GM21515 (cell line): ENCODE data around the gene UBE2N.
"Not testable (repeated sequence)": the region's sequence is repeated elsewhere in the genome, so short reads cannot be mapped to it uniquely, and the experiment has no call there.

Experiments
- ATAC-seq: cut with Tn5 transposase; IDR thresholded peaks from one replicate; pipeline ENCODE4 v1.9.1; 2021; ENCODE audit not compliant: unreplicated experiment

Gene UBE2N

DNA sequence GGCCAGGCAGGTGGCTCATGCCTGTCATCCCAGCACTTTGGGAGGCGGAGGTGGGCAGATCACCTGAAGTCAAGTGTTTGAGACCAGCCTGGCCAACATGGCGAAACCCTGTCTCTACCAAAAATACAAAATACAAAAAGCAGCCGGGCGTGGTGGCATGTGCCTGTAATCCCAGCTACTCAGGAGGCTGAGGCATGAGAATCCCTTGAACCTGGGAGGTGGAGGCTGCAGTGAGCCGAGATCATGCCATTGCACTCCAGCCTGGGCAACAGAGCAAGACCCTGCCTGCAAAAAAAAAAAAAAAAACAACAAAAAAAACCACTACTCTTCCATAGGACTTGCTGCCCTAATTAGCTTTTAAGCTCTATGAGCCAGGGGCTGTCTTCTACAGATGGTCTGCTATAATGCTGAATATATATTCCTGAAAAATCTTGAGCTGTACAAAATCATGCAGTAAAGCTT is 59.7 kb downstream of the UBE2N start:
- not testable (repeated sequence) for ATAC-seq

DNA sequence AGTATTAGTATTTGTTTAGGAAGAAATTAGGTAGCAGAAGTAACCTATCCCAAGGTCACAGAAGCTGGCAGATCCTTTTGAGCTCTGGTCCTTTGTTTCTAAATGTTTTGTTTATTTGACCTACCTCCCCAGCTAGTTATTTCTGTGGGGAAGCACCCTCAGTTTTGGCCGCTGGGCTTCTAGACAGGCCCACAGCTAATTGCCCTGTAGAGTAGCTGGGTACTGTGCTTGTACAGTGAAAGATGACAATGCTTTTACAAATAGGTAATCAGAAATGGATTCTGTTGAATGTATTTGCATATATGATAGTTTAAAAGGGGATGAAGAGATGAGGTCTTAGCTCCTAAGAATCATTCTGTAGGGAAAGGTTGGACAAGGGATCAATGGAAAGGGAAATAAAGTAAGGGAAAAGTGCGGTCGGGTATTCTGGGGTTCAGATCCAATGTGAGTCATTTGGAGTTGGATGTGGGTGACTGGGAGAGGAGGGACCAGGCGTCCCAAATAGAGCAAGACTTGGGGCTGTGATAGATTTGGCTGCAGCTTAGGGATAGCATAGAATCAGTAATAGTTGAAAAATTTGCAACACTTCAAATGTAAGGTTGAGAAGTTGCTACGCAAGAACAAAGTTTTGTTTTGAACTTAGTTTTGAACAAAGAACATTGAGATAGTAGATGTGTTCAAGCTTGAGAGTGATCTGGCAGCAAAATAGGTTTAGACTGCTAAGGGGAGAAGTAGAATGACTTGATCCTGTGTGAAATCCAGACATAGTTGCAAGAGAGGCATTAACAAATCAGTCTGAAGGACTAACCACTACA is 60.4 kb downstream of the UBE2N start:
- no peak for ATAC-seq

DNA sequence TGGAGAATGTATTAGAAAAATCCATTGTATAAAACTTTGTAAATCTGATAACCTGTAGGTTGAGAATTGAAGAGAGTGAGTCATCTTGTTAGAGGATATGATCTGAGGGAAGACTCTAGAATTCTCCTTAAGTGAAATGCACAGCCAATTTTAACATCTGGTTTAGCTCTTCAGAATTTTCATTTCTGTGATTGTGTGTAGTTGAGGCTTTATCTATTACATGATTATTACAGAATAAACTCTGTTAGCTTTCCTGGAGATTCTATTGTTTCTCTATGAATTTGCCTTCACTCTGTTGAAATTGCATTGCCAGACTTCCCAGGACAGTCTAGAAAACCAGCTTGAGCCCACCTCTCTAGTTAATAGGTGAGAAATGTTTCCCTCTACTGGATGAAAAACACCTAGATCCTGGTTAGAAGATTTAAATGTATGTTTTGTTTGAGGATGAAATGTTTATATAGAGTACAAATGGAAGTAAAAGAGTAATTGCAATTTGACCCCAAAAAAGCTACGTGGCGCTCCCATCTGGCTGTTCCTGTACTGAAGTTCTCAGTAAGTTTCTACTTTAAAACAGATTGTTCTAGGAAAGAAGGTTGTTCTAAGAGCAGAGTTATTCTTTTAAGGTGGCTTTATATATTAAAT is 61.1 kb downstream of the UBE2N start:
- ATAC-seq = no peak

DNA sequence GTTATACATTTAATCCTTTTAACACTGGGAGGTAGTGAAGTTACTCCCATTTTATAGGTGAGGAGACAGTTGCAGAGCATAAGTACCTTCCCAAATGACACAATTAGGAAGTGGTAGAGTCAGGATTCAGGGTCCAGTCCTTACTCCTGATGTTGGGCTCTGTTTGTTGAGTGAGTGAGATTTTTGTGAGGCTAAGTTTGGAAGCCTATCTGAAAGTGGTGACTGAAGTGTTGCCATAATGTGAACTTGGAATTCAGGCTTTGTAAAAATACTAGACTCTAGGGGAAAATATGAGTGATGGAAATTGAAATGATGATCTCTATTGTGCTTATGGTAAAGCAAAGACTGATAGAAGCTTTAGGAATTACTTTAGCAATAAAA is 61.8 kb downstream of the UBE2N start:
- ATAC-seq = no peak

DNA sequence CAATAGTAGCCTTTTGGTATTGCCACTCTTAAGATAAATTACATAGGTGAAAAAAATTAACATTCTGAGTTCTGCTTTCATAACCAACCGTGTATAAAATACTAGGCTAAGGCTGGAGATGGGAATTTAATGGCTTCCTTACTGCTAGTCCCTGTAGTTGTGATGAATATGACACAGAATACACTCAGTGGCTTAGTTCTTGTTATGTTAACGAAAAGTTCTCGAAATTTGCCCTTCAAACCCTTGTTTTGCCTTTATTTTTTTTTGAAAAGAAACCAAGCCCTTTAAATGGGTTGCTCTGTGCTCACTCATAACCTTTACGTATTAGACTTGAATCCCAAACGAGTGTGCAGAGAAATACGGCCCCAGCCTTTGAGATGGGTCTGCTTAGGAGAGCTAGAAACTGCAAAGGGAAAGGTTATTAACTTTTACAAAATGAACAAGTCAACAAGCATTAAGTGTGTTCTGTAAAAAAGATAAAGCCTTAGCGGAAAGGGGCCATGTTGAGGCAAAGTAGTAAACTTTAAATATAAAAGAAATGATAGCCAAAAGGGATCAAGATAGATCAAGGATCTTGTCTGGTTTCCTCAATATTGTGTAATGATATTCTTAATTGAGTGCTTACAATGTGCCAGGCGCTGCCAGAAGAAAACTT is 62.3 kb downstream of the UBE2N start:
- no peak for ATAC-seq

DNA sequence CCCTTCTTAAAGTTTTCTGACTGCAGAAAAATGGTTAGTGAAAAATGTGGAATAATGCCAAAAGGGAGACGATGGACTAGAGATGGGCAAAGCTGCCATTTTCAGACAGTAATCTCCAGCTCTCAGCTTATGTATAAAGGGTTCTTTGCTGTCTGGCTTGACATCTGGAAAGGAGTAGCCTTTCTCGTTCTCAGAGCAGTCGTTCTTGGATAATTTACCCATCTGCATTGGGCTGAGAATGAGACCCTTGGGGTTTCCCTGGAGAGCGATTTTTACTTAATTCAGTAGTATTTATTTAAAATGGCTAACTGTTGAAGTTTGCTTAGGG is 62.8 kb downstream of the UBE2N start:
- ATAC-seq = no peak

DNA sequence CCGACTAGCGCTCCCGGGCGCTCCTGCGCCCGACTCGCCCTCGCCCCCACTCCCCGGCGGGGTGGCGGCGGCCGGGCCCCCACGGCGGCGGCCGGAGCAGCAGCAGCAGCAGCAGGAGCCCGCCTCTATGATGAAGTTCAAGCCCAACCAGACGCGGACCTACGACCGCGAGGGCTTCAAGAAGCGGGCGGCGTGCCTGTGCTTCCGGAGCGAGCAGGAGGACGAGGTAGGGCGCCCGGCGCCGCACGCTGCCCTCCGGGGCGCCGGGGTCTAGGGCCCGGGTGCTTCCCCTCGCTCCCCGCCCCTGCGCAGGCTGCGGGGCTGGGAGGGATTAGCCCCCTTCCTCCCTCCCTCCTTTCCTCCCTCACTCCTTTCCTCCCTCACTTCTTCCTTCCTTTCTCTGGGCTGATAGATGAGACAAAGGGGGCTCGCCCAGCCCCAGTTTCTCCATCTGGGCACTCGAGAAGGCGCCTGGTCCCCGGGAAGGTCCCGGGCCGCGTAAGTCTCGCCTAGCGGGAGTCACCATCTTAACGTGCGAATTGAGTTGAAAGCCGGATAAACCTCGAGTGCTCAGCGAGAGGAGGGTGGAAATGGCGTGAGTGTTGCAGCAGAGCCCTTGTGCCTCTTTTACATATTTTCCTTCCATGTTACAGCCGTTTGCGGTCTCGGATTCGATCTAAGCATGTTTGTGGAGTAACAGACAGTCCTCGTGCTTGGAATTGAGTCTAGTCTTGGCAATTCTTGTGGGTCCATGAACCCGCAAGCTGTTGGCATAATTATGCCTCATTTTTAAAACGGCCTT is 63.4 kb downstream of the UBE2N start:
- peak; percentile 33 for ATAC-seq

DNA sequence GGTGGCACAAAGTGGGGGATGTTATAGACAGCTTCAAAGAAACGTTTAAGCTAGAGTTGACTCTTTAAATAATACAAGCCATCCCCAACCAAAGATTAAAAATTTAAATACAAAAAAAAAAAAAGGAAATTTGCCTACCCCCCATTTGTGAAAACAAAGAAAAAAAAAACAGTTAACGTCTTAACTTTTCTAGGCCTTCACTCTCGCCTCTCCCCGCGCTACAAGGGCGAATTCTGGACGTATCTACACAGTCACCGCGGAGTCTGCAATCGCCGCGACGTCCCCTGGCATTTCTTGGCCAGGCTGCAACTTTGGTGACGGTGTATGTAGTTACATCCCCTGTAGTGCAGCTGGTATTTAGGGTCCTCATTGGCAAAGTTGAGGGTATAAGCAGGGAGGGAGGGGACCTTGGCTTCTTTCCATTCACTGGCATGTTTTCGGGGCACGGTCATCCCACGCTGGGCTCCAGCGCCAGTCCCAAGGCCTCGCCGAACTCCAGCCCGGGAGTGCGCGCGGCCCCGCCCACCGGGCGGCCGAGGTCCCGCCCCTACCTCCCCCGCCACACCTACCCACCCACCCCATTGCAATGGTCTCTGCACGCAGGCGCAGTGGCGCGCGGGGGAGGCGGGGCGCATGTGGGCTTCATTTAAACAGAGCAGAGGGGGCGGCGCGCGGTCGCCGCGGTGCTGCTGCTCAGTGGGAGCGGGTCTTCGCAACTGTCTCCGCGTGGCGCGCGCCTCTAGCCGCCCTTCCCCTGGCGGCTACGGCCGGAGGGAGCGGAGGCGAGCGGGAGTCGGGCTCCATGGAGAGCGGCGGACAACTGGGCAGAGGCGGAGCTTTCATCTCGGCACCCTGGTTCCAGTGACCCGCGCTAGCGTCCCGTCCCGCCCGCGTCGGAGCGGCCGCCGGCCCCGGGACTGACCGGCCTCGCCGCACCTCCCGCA is 64.2 kb downstream of the UBE2N start, which contains the start of gene NUDT4:
TSS of gene NUDT4 (plus strand) at position 674 of the 944 bp plus-strand sequence. CDS start 398 bp downstream, outside the sequence.
- ATAC-seq = peak; percentile 62

DNA sequence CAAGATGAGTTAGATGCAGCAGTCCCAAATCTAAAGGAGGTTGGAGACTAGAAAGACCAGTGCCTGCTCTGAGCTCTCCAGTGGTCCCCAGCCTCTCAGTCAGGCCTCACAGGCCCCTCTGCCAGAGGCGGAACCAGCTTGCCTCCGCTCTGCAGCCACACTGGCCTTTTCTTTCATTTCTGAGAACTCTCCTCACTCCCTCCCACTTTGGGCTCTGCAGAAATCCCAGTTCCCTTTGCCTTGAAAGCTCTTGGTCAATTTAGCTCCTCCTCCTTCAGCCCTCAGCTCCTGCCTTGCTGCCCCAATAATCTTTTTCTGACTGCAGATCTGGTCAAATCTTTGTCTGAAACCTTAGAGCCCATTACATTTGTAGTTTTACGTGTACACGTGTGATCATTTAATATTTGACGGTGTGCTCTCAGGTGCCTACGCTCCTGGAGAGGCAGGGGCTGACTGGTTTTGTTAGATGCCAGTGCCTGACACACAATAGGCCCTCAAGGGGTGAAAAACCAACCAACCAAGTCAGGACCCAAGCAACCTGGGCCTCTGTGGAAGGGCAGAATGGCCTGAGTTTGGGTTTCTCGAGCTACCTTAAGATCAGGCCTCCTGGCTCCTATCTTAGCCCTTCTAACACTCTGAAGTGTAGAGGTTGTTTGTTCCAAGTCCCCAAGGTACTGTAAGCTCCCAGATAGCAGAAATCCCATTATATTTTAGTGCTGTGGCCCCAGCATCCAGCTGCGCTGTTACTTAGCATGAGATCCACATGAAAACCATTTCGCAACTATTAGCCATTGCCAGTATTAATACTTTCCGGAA is 65.1 kb downstream of the UBE2N start:
- ATAC-seq = no peak

DNA sequence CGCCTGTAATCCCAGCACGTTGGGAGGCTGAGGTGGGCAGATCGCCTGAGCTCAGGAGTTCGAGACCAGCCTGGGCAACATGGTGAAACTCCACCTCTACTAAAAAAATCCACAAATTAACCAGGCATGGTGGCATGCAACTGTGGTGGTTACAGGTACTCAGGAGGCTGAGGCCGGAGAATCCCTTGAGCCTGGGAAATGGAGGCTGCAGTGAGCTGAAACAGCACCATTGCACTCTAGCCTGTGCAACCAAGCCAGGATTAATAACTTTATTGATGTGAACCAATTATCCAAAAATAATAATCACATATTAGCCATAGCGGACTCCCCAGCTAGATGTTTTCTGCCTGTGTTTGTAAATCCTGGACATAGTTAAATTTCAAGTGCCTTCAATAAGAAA is 65.8 kb downstream of the UBE2N start:
- ATAC-seq = no peak

DNA sequence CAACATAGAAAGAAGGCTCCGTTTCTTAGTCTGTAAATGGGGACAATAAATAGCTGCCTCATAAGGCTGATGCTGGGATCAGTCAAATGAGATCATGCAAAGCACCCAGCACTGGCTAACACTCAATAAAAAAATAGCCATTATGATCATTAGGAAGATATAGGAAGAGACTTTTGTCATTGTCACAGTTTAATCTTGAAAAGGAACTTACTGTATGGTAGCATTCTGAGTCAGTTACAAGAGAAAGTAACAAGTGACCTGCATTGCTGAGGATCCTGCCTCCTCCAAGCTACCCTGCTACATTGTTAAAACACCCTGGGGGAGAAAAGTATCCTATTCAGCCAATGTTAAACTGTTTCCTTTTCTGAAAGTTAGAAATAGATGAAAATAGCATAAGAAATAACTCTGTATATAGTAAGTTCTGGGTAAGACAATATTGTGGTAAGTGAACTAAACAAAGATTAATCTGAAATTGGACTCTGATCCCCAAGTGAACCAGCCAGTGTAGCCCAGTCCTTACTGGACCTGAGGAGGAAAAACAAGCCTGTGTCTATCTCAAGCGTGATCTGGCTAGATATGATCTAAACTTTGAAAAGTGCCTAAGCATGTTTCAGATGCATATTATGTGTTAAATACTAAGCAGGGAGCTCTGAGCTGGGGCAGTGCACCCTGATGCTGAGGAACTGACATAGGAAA is 67.6 kb downstream of the UBE2N start:
- ATAC-seq = no peak

DNA sequence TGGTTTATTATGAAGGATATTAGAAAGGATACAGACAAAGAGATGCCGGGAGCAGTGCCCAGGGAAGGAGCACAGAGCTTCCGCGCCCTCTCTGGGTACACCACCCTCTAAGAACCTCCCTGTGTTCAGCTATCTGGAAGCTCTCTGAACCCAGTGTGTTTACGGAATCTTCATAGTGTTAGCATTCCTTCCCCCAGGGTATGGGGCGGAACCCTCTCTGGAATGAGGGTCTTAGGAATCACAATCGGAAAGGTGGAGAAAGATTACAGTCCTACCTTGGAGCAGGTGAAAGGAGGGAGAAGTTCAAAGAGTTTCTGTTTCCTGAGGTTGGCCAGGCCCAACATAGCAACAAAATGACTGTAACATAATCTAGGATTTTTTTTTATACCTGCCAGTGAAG is 70.8 kb downstream of the UBE2N start:
- ATAC-seq = no peak

DNA sequence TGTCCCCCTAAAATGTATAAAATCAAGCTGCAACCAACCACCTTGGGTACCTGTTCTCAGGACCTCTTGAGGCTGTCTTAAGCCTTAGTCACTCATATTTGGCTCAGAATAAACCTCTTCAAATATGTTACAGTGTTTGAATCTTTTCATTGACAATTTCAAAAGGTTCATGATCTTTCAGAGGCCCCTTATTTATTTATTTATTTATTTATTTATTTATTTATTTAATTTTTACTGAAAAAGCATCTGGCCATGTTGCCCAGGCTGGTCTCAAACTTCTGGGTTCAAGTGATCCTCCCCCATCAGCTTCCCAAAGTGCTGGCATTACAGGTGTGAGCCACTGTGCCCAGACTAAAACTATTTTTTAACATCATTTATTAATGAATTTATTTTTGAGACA is 72.2 kb downstream of the UBE2N start:
- ATAC-seq = no peak

DNA sequence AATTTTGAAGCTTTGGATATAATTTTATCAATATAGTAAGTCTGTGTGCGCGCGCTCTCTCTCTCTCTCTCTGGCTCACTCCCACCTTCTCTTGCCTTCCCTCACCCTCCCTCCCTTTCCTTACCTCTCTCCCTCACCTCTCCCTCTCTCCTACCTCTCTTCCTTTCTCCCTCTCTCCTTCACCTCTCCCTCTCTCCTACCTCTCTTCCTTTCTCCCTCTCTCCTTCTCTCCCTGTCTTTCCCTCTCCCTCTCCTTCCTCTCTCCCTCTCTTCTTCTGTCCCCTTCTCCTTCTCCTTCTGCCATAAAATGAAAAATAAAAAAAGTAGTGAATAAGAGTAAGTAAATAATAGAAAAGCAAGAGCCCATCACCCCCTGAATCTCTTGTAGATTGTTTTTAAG is 73.0 kb downstream of the UBE2N start:
- no peak for ATAC-seq

DNA sequence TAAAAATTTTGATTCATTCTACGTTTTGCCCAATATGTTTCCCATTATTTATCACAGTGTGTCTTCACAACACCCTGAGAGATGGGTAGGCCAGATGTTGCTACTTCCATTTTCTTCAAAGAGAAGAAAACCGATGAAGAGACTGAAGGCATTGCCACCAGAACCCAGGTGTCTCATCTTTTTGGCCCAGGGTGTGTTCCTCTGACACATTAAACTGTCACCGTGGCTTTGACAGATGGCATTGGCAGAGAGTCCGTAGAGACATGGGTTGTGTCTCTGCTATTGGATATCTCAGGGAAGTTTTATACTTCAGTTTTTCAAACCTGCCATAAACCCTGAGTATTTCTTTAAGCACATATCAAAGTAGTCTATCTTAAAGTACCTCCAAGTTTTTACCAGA is 75.3 kb downstream of the UBE2N start:
- no peak for ATAC-seq

DNA sequence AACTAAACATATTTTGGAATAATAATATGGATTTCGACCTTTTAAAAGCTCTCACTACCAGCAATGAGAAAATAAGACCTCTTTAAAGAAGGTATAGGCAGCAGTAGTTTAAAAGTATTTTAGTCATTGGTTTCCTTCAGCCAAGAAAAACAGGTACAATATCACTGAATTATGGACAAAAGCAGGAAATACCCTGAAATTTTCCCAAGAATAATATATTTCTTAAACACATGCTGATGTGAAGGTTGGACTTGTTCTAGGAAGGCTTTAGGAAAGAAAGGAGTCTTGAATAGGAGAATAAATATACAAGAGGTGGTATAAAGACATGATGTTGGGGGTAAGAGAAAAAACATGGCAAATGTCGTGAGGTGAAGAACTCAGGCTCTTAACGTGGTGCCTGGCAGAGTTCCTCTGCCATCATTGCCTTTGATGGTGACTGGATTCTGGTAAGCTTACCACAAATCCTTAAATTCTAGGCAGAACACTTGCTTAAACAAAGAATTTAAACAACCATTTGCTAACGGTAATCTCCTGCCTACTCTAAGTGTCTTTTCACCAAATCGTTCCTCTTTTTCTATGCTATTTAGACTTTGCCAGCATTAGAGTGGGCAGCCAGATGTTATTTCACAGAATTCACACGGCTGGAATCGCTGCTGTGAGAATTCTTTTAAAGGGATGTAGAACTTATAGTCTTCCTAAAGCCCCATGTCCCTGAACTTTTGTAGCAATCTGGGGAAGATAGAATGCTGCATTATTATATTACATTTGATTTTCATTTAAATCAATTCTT is 75.9 kb downstream of the UBE2N start:
- ATAC-seq = no peak

DNA sequence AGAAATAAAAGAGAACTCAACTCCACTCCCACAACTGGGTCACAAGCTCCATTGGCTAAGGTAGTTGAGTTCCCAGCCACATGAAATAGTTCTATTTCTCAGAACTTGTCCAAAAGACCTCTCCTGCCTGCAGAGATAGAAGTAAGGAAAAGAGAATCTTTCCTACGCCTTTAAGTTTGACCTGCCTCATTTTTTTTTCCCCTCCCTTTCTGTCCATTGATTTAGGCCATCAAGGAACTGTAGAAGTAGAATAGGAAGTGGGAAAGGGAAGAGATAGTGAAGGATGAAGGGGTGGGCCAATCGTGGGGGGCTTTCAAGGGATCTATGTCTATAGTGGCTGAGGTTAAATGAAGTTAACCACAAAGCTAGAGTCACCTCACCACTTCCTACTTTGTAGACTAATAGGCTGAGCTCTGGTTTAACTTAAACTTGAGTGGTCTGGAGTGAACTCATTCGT is 77.9 kb downstream of the UBE2N start:
- no peak for ATAC-seq
